DMS79 (cell line): ENCODE data around the gene PLP1.

Source experiments
- DNase-seq: peaks from one replicate; lab custom pipeline; 2025; lab: John Stamatoyannopoulos, UW

The PLP1 gene

GRCh38 chrX:103830848-103831247 lies 54.2 kb downstream of the PLP1 start:
- DNase-seq, result no peak

GRCh38 chrX:103831342-103831802 lies 54.7 kb downstream of the PLP1 start:
- DNase-seq, result peak; percentile 25

GRCh38 chrX:103831803-103832544 lies 55.3 kb downstream of the PLP1 start, which contains the start of gene RAB9B:
TSS of gene RAB9B (minus strand) at chrX:103832257. CDS start at chrX:103825784, 6,473 bp downstream.
- peak; percentile 13 for DNase-seq

GRCh38 chrX:103839404-103839803 lies 62.8 kb downstream of the PLP1 start:
- DNase-seq, result no peak
